Measurements from ENCODE around the gene AGAP3. TPM values are rescaled to one million over a fixed set of nuclear protein-coding genes. Genes with fewer than 3 reads are reported as not detected.

Gene AGAP3
- total and polyA plus RNA-seq, 11 donors, result 30.3 to 83.7 (median 55.6) TPM

DNA sequence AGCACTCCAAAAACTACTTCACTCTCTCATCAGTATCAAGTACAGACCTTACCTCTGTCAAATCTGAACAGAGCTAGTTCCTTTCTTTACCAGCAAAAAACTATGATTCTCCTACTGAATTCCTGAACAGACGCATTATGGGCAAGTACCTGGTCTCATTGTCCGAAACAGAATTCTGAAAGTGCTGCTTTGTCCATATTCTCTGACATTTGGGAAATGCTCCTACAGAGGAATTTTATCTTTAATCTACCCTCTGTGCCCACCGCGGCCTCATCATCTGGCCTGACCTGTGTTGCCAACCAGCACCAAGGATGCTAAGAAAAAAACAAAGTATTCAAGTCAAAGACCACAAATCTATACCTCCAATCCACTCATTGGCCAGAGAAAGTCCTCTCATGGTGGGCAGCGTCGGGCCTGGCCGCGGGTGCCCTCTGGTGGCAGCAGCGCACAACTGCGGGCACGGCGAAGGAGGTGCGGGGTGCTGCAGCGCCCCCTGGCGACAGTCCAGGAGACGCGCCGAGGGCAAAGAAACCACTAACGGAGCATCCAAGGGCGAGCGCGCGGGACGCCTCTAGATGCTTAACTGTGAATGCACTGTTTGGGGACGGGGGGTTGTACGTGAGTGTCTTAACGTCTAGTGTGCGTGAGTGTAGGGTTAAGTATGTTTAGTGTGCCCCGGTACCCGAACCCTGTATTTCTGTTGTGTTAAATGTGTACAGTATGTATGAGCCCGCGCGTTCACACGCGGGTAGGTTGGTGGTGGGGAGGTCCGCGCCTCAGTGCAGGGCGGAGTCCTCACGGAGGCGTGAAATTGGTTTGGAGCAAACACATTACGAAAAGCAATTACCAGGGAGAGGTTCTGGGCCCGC, 86.2 kb downstream of the AGAP3 start:
- Histone ChIP-seq H3K4me3 (no peak overlapping the region), H3K9me3 (no peaks in the 10 kb centered on the region), H3K27me3 (peaks cover 0 to 56% (median 12%) of the 10 kb centered on the region in 9 donors), H3K36me3 (no peaks in the 10 kb centered on the region), H3K4me1 (peaks cover 0 to 28% (median 4%) of the 10 kb centered on the region in 12 donors), H3K27ac (peak overlapping the region in 2 of 12 donors; percentile 4 to 27)
- DNase-seq (peak; percentile 72 to 90 (median 81)), ATAC-seq (peak; percentile 55 to 77 (median 64))
- 22 to 24% (median 23%) methylated on average over 41 to 42 of the region's 42 CpGs for WGBS, 4 donors
- intact Hi-C loops (cut with DNase I), result loop anchor here (1.0 to 10.0 kb wide), 8 partner anchors 47 to 278 kb away; partner anchors contain the start of gene CHPF2 (in 1 of the 10)
- TF ChIP-seq, protein P1, sequence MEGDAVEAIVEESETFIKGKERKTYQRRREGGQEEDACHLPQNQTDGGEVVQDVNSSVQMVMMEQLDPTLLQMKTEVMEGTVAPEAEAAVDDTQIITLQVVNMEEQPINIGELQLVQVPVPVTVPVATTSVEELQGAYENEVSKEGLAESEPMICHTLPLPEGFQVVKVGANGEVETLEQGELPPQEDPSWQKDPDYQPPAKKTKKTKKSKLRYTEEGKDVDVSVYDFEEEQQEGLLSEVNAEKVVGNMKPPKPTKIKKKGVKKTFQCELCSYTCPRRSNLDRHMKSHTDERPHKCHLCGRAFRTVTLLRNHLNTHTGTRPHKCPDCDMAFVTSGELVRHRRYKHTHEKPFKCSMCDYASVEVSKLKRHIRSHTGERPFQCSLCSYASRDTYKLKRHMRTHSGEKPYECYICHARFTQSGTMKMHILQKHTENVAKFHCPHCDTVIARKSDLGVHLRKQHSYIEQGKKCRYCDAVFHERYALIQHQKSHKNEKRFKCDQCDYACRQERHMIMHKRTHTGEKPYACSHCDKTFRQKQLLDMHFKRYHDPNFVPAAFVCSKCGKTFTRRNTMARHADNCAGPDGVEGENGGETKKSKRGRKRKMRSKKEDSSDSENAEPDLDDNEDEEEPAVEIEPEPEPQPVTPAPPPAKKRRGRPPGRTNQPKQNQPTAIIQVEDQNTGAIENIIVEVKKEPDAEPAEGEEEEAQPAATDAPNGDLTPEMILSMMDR (IDR thresholded peaks at IDR 0.05), result peak; percentile 100
- TF ChIP-seq POLR2A (IDR thresholded peaks at IDR 0.05), result no peak

DNA sequence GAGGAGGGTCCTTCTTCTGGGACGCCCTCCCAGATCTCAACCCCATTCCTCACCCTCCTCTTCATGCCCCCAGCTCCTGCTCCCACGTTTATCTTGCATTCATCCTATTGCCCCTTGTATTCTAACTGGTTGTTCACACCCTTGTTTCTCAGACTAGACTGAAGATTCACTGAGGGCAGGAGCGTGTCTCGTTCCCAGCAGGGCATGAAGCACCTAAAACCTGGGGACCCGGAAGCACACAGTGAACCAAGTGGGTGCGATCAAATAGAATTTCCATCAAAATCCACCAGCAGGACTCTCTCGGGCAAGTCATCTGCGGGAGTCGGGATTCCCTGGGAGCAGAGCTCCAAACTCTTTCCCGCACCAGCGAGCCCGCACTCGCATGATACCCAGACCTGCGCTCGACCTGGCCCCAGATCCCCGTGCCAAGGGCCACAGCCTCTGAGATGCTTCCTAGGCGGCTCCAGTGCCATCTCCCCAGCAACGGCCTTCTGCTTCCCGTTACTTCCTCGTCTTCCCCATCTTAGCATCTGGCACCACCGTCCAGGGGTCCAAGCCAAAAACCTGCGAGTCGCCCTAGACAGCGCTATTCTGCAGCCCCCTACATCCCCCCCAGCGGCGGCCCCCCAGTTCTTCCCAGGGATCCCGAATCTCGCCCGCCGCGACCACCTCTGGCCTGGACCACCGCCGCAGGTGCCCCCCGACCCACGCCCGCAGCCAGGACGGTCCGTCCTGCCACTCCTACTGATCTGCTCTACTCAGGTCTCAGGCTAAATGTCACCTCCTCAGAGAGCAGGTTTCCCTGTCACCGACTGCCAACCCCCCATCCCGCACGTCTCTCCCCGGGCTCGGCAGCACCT, 87.3 kb downstream of the AGAP3 start:
- TF ChIP-seq, protein P1 (IDR thresholded peaks at IDR 0.05), result no peak
- TF ChIP-seq POLR2A (IDR thresholded peaks at IDR 0.05), result no peak
- Histone ChIP-seq H3K9me3 (no peaks in the 10 kb centered on the region), H3K27ac (no peak overlapping the region), H3K27me3 (peaks cover 0 to 45% (median 5%) of the 10 kb centered on the region in 9 donors), H3K36me3 (no peaks in the 10 kb centered on the region), H3K4me3 (no peak overlapping the region), H3K4me1 (peaks cover 0 to 17% (median 0%) of the 10 kb centered on the region in 12 donors)
- no peak for DNase-seq
- WGBS, 4 donors, result 84 to 89% (median 87%) methylated on average over 43 of the region's 43 CpGs
- intact Hi-C loops (cut with DNase I), result loop anchor here in 8 of 10 donors (1.0 to 10.0 kb wide), 7 partner anchors 49 to 279 kb away; partner anchors contain the start of gene CHPF2 (in 1 of the 8)
- no peak for ATAC-seq

DNA sequence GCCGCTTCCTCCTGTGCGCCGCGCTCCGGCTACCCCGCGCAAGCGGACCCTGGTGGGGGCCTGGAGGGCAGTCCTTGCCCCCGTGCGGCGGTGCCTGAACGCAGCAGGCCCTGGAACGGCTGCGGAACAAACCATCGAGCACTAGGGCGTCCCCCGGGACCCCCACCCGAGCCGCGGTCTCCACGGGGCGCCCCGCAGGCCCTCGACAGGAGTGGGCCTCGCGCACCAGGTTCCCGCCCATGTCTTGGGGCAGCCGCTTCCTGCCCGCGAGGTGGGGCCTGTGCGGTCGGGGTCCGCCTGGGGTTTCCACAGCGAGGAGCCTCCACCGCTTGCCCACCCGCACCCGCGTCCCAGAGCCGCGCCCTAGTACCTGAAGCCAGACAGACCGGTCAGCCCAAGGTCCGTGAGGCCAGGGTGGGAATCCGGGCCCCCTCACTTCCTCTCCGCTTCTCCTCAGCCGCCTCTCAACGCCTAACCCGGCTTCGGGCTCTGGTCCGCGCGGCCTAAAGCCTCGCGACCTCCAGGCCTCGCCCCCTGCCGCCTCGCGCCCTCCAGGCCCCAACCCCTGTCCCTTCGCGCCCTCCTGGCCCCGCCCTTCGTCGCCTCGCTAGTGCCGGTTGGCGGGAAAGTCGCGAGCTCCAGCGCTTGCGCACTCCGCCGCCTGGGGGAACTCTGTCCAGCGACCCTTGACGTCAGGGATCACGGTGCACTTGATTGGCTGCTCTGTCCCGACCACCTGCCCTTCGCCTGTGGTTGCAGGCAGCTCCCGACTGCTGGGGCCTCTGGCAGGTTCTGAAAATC, 88.2 kb downstream of the AGAP3 start:
- Histone ChIP-seq H3K36me3 (peaks cover 0 to 2% (median 0%) of the 10 kb centered on the region in 9 donors), H3K4me3 (no peak overlapping the region), H3K27ac (no peak overlapping the region), H3K4me1 (peaks cover 0 to 11% (median 0%) of the 10 kb centered on the region in 12 donors), H3K27me3 (peaks cover 0 to 37% (median 0%) of the 10 kb centered on the region in 9 donors), H3K9me3 (no peaks in the 10 kb centered on the region)
- DNase-seq (peak in 2 of 5 donors; percentile 39 to 66), ATAC-seq (peak in 3 of 4 donors; percentile 42 to 68 (median 50))
- intact Hi-C loops (cut with DNase I), result loop anchor here in 7 of 10 donors (5.0 to 10.0 kb wide), 5 partner anchors 58 to 280 kb away; partner anchors contain the start of gene CHPF2 (in 1 of the 7)
- TF ChIP-seq, protein P1 (IDR thresholded peaks at IDR 0.05), result no peak
- no peak for TF ChIP-seq POLR2A (IDR thresholded peaks at IDR 0.05)
- WGBS, 4 donors, result 51 to 69% (median 60%) methylated on average over 37 to 77 of the region's 77 CpGs
